GM18507 (cell line): ENCODE data around the gene METTL2A.
A peak's percentile ranks its signal among the peaks of the same experiment; 100 is the strongest.
"Not testable (repeated sequence)": the region's sequence is repeated elsewhere in the genome, so short reads cannot be mapped to it uniquely, and the experiment has no call there.

Experiments used
- DNase-seq: peaks from one replicate; pipeline ENCODE4 v3.0.0; 2011; ENCODE audit warnings: low read depth; ENCODE audit not compliant: insufficient read length; ENCODE audit errors: extremely low spot score
- FAIRE-seq: peaks from 2 replicates; lab custom pipeline; 2011; peaks lifted over from hg19 to GRCh38; lab: Jason Lieb, UNC

The METTL2A gene

GRCh38 chr17:62423647-62424461 lies at the start of gene METTL2A:
Gene METTL2A, plus strand, starts transcription at chr17:62423897. Its CDS starts 6 bp downstream, at chr17:62423903.
- FAIRE-seq (peak; percentile 93), DNase-seq (peak; percentile 45)

GRCh38 chr17:62380253-62380652 lies 43.4 kb upstream of the METTL2A start, which contains the start of gene EFCAB3:
Gene EFCAB3, plus strand, starts transcription at chr17:62380553. Its CDS starts 2,427 bp downstream, at chr17:62382980.
- no peak for DNase-seq
- FAIRE-seq, result no peak

GRCh38 chr17:62381561-62381960 lies 42.1 kb upstream of the METTL2A start:
- DNase-seq (no peak), FAIRE-seq (no peak)

- FAIRE-seq (no peak), DNase-seq (no peak)
These were observed 34.8 kb upstream of the METTL2A start for GRCh38 chr17:62388856-62389255.

GRCh38 chr17:62392908-62393307 lies 30.8 kb upstream of the METTL2A start:
- no peak for FAIRE-seq

GRCh38 chr17:62398891-62399290 lies 24.8 kb upstream of the METTL2A start:
- FAIRE-seq (no peak), DNase-seq (no peak)

More at GRCh38 chr17:62392908-62393307, 30.8 kb upstream of the METTL2A start:
- no peak for DNase-seq

- FAIRE-seq, result no peak
- no peak for DNase-seq
These were observed 18.2 kb upstream of the METTL2A start for GRCh38 chr17:62405451-62405850.

GRCh38 chr17:62413090-62413489 lies 10.6 kb upstream of the METTL2A start:
- FAIRE-seq, DNase-seq: not testable (repeated sequence)

- DNase-seq, FAIRE-seq: not testable (repeated sequence)
These were observed 2.5 kb downstream of the METTL2A start for GRCh38 chr17:62426214-62426613.

GRCh38 chr17:62435251-62435650 lies 11.6 kb downstream of the METTL2A start:
- not testable (repeated sequence) for DNase-seq, FAIRE-seq

GRCh38 chr17:62441181-62441580 lies 17.5 kb downstream of the METTL2A start:
- not testable (repeated sequence) for FAIRE-seq, DNase-seq

GRCh38 chr17:62444063-62444462 lies 20.4 kb downstream of the METTL2A start:
- DNase-seq (no peak), FAIRE-seq (no peak)

- not testable (repeated sequence) for FAIRE-seq, DNase-seq
These were observed 22.1 kb downstream of the METTL2A start for GRCh38 chr17:62445791-62446190.

- peak; percentile 55 for FAIRE-seq
- not testable (repeated sequence) for DNase-seq
These were observed 28.5 kb downstream of the METTL2A start for GRCh38 chr17:62452195-62452594.

- not testable (repeated sequence) for DNase-seq, FAIRE-seq
These were observed 29.3 kb downstream of the METTL2A start for GRCh38 chr17:62453041-62453440.

GRCh38 chr17:62453656-62454055 lies 30.0 kb downstream of the METTL2A start:
- DNase-seq, result not testable (repeated sequence)
- peak; percentile 85 for FAIRE-seq

GRCh38 chr17:62454111-62454510 lies 30.4 kb downstream of the METTL2A start:
- peak; percentile 92 for FAIRE-seq
- not testable (repeated sequence) for DNase-seq

GRCh38 chr17:62456016-62456415 lies 32.3 kb downstream of the METTL2A start:
- FAIRE-seq, result no peak

GRCh38 chr17:62458483-62458882 lies 34.8 kb downstream of the METTL2A start:
- DNase-seq, result not testable (repeated sequence)
- FAIRE-seq, result peak; percentile 81

More at GRCh38 chr17:62456016-62456415, 32.3 kb downstream of the METTL2A start:
- DNase-seq, result no peak

- not testable (repeated sequence) for DNase-seq, FAIRE-seq
These were observed 40.7 kb downstream of the METTL2A start for GRCh38 chr17:62464422-62464821.

GRCh38 chr17:62465271-62465670 lies 41.6 kb downstream of the METTL2A start:
- not testable (repeated sequence) for FAIRE-seq, DNase-seq
